ENCODE data around the gene OR6C2. TPM values are rescaled to one million over a fixed set of nuclear protein-coding genes. Genes with fewer than 3 reads are reported as not detected.
"Not testable (repeated sequence)": the region's sequence is repeated elsewhere in the genome, so short reads cannot be mapped to it uniquely, and the experiment has no call there.

The OR6C2 gene
- total and polyA plus RNA-seq, 2 donors (not counting 1 experiment from before 2014, with no cell fraction given) = not detected

GRCh38 chr12:55407866-55408265 lies 36.0 kb upstream of the OR6C2 start:
- no peaks in the 10 kb centered on the region for H3K79me2 ChIP-seq (ENCODE audit: control insufficient read depth, insufficient read depth, low read length)

GRCh38 chr12:55409133-55409532 lies 34.7 kb upstream of the OR6C2 start:
- not testable (repeated sequence) for DNase-seq (ENCODE audit: low read depth in 2 of 2); H3K4me2 ChIP-seq (ENCODE audit: extremely low read depth, insufficient read depth, low read length); H3K4me1 ChIP-seq (ENCODE audit: control insufficient read depth, extremely low read depth, insufficient read depth, low read length); H3K36me3 ChIP-seq (ENCODE audit: control insufficient read depth, insufficient read depth, low read length); H4K20me1 ChIP-seq (ENCODE audit: control insufficient read depth, extremely low read depth, insufficient read depth, low read length); H3K4me3 ChIP-seq (replicated peaks in 1 of 4; ENCODE audit: control extremely low read depth in 1 of 4, insufficient read depth in 1 of 4, low read depth in 3 of 4, low read length in 4 of 4); H3K27ac ChIP-seq (ENCODE audit: insufficient read depth, low read length); H3K9ac ChIP-seq (ENCODE audit: insufficient read depth, low read length); H2AFZ ChIP-seq (ENCODE audit: low read length); H3K27me3 ChIP-seq (ENCODE audit: control insufficient read depth, insufficient read depth, low read length); H3K9me3 ChIP-seq (ENCODE audit: control insufficient read depth, insufficient read depth, low read depth, low read length); H3K79me2 ChIP-seq (ENCODE audit: control insufficient read depth, insufficient read depth, low read length)

More at GRCh38 chr12:55407866-55408265, 36.0 kb upstream of the OR6C2 start:
- Histone ChIP-seq H3K4me2 (ENCODE audit: extremely low read depth, insufficient read depth, low read length) (no peak overlapping the region), H3K36me3 (ENCODE audit: control insufficient read depth, insufficient read depth, low read length) (no peaks in the 10 kb centered on the region), H3K9ac (ENCODE audit: insufficient read depth, low read length) (no peak overlapping the region), H3K27me3 (ENCODE audit: control insufficient read depth, insufficient read depth, low read length) (no peaks in the 10 kb centered on the region), H3K4me3 (replicated peaks in 1 of 4; ENCODE audit: control extremely low read depth in 1 of 4, insufficient read depth in 1 of 4, low read depth in 3 of 4, low read length in 4 of 4) (no peak overlapping the region), H3K4me1 (ENCODE audit: control insufficient read depth, extremely low read depth, insufficient read depth, low read length) (no peaks in the 10 kb centered on the region), H2AFZ (ENCODE audit: low read length) (no peak overlapping the region), H3K27ac (ENCODE audit: insufficient read depth, low read length) (no peak overlapping the region), H4K20me1 (ENCODE audit: control insufficient read depth, extremely low read depth, insufficient read depth, low read length) (no peaks in the 10 kb centered on the region), H3K9me3 (ENCODE audit: control insufficient read depth, insufficient read depth, low read depth, low read length) (no peaks in the 10 kb centered on the region)
- DNase-seq (ENCODE audit: low read depth in 2 of 2) = no peak
- TF ChIP-seq EZH2 (IDR thresholded peaks at IDR 0.05; ENCODE audit: low read length, missing control alignments) (no peak), CTCF (conservative IDR thresholded peaks at IDR 0.05 in 1 of 2, IDR thresholded peaks at IDR 0.05 in 1 of 2; ENCODE audit: low read depth in 1 of 2, low read length in 2 of 2) (no peak)

GRCh38 chr12:55412138-55412537 lies 31.7 kb upstream of the OR6C2 start:
- not testable (repeated sequence) for H3K4me2 ChIP-seq (ENCODE audit: extremely low read depth, insufficient read depth, low read length); DNase-seq (ENCODE audit: low read depth in 2 of 2); H3K27me3 ChIP-seq (ENCODE audit: control insufficient read depth, insufficient read depth, low read length); H2AFZ ChIP-seq (ENCODE audit: low read length); H3K4me1 ChIP-seq (ENCODE audit: control insufficient read depth, extremely low read depth, insufficient read depth, low read length); H3K27ac ChIP-seq (ENCODE audit: insufficient read depth, low read length); H3K79me2 ChIP-seq (ENCODE audit: control insufficient read depth, insufficient read depth, low read length); H4K20me1 ChIP-seq (ENCODE audit: control insufficient read depth, extremely low read depth, insufficient read depth, low read length); H3K9me3 ChIP-seq (ENCODE audit: control insufficient read depth, insufficient read depth, low read depth, low read length); H3K9ac ChIP-seq (ENCODE audit: insufficient read depth, low read length); H3K4me3 ChIP-seq (replicated peaks in 1 of 4; ENCODE audit: control extremely low read depth in 1 of 4, insufficient read depth in 1 of 4, low read depth in 3 of 4, low read length in 4 of 4); H3K36me3 ChIP-seq (ENCODE audit: control insufficient read depth, insufficient read depth, low read length)

- H3K9ac ChIP-seq (ENCODE audit: insufficient read depth, low read length); H3K79me2 ChIP-seq (ENCODE audit: control insufficient read depth, insufficient read depth, low read length); H4K20me1 ChIP-seq (ENCODE audit: control insufficient read depth, extremely low read depth, insufficient read depth, low read length); H3K27me3 ChIP-seq (ENCODE audit: control insufficient read depth, insufficient read depth, low read length); H3K36me3 ChIP-seq (ENCODE audit: control insufficient read depth, insufficient read depth, low read length); H3K9me3 ChIP-seq (ENCODE audit: control insufficient read depth, insufficient read depth, low read depth, low read length); H3K4me2 ChIP-seq (ENCODE audit: extremely low read depth, insufficient read depth, low read length); H3K4me1 ChIP-seq (ENCODE audit: control insufficient read depth, extremely low read depth, insufficient read depth, low read length); H2AFZ ChIP-seq (ENCODE audit: low read length); H3K4me3 ChIP-seq (replicated peaks in 1 of 4; ENCODE audit: control extremely low read depth in 1 of 4, insufficient read depth in 1 of 4, low read depth in 3 of 4, low read length in 4 of 4); DNase-seq (ENCODE audit: low read depth in 2 of 2); H3K27ac ChIP-seq (ENCODE audit: insufficient read depth, low read length): not testable (repeated sequence)
These were observed 30.1 kb upstream of the OR6C2 start for GRCh38 chr12:55413498-55414388.

- H3K9me3 ChIP-seq (ENCODE audit: control insufficient read depth, insufficient read depth, low read depth, low read length); H3K79me2 ChIP-seq (ENCODE audit: control insufficient read depth, insufficient read depth, low read length); H3K9ac ChIP-seq (ENCODE audit: insufficient read depth, low read length); H2AFZ ChIP-seq (ENCODE audit: low read length); H3K4me3 ChIP-seq (replicated peaks in 1 of 4; ENCODE audit: control extremely low read depth in 1 of 4, insufficient read depth in 1 of 4, low read depth in 3 of 4, low read length in 4 of 4); DNase-seq (ENCODE audit: low read depth in 2 of 2); H3K4me1 ChIP-seq (ENCODE audit: control insufficient read depth, extremely low read depth, insufficient read depth, low read length); H3K27me3 ChIP-seq (ENCODE audit: control insufficient read depth, insufficient read depth, low read length); H4K20me1 ChIP-seq (ENCODE audit: control insufficient read depth, extremely low read depth, insufficient read depth, low read length); H3K27ac ChIP-seq (ENCODE audit: insufficient read depth, low read length); H3K4me2 ChIP-seq (ENCODE audit: extremely low read depth, insufficient read depth, low read length); H3K36me3 ChIP-seq (ENCODE audit: control insufficient read depth, insufficient read depth, low read length): not testable (repeated sequence)
These were observed 29.5 kb upstream of the OR6C2 start for GRCh38 chr12:55414396-55414823.

GRCh38 chr12:55414889-55415288 lies 29.0 kb upstream of the OR6C2 start:
- H3K9me3 ChIP-seq (ENCODE audit: control insufficient read depth, insufficient read depth, low read depth, low read length); H3K36me3 ChIP-seq (ENCODE audit: control insufficient read depth, insufficient read depth, low read length); H3K27me3 ChIP-seq (ENCODE audit: control insufficient read depth, insufficient read depth, low read length); H3K9ac ChIP-seq (ENCODE audit: insufficient read depth, low read length); H3K27ac ChIP-seq (ENCODE audit: insufficient read depth, low read length); H3K4me3 ChIP-seq (replicated peaks in 1 of 4; ENCODE audit: control extremely low read depth in 1 of 4, insufficient read depth in 1 of 4, low read depth in 3 of 4, low read length in 4 of 4); DNase-seq (ENCODE audit: low read depth in 2 of 2); H3K79me2 ChIP-seq (ENCODE audit: control insufficient read depth, insufficient read depth, low read length); H2AFZ ChIP-seq (ENCODE audit: low read length); H3K4me2 ChIP-seq (ENCODE audit: extremely low read depth, insufficient read depth, low read length); H4K20me1 ChIP-seq (ENCODE audit: control insufficient read depth, extremely low read depth, insufficient read depth, low read length); H3K4me1 ChIP-seq (ENCODE audit: control insufficient read depth, extremely low read depth, insufficient read depth, low read length): not testable (repeated sequence)
